GM12864 (cell line): ENCODE data around the gene LRRFIP1.

Experiments used
- DNase-seq: peaks from one replicate; pipeline ENCODE4 v3.0.0-alpha.2; 2011; ENCODE audit warnings: low read depth
- H3K4me3 ChIP-seq: 2 replicates; pipeline ENCODE4 v1.5.1; 2011; ENCODE audit warnings: mild to moderate bottlenecking, low read depth, low read length, control low read depth
- CTCF ChIP-seq: IDR thresholded peaks from 2 replicates; pipeline ENCODE4 v1.5.1; 2011; ENCODE audit warnings: low read depth, mild to moderate bottlenecking, moderate library complexity, low read length, control low read depth, inconsistent platforms; ENCODE audit errors: missing control alignments

The LRRFIP1 gene

GRCh38 chr2:237630216-237631000 lies 3.0 kb downstream of the LRRFIP1 start:
- TF ChIP-seq CTCF = no peak
- no peak overlapping the region for H3K4me3 ChIP-seq
- no peak for DNase-seq

GRCh38 chr2:237631007-237631785 lies 3.8 kb downstream of the LRRFIP1 start:
- DNase-seq = no peak
- TF ChIP-seq CTCF = no peak
- H3K4me3 ChIP-seq = no peak overlapping the region

GRCh38 chr2:237631801-237632585 lies 4.6 kb downstream of the LRRFIP1 start:
- H3K4me3 ChIP-seq = no peak overlapping the region
- no peak for DNase-seq
- no peak for TF ChIP-seq CTCF

GRCh38 chr2:237633061-237633561 lies 5.7 kb downstream of the LRRFIP1 start:
- DNase-seq = no peak
- TF ChIP-seq CTCF = no peak
- H3K4me3 ChIP-seq = no peak overlapping the region

- no peak for DNase-seq
- TF ChIP-seq CTCF = no peak
- H3K4me3 ChIP-seq = no peak overlapping the region
Measured at GRCh38 chr2:237636578-237636977, 9.2 kb downstream of the LRRFIP1 start.

GRCh38 chr2:237637429-237638135 lies 10.2 kb downstream of the LRRFIP1 start:
- no peak for TF ChIP-seq CTCF
- no peak for DNase-seq
- H3K4me3 ChIP-seq = no peak overlapping the region
